ACC112 (cell line): ENCODE measurements around the gene OR51D1.

ENCODE experiments used
- H2AFZ ChIP-seq: fragments of 200-600 bp; sonication (generic); one replicate; pipeline ENCODE4 v1.6.0; 2017; ENCODE audit warnings: antibody characterized with exemption, low read length; ENCODE audit not compliant: unreplicated experiment
- H3K27ac ChIP-seq: fragments of 200-600 bp; sonication (generic); 2 replicates; pipeline ENCODE4 v1.5.1; 2014; ENCODE audit warnings: low read depth, mild to moderate bottlenecking, antibody characterized with exemption, low read length, moderate library complexity
- H3K27me3 ChIP-seq: fragments of 200-600 bp; sonication (generic); 2 replicates; pipeline ENCODE4 v1.6.1; 2014; ENCODE audit warnings: mild to moderate bottlenecking, antibody characterized with exemption, low read length, moderate library complexity, mixed read lengths; ENCODE audit not compliant: insufficient read depth
- H3K36me3 ChIP-seq: fragments of 200-600 bp; sonication (generic); 2 replicates; pipeline ENCODE4 v1.6.1; 2016; ENCODE audit warnings: mild to moderate bottlenecking, antibody characterized with exemption, low read length, moderate library complexity, mixed read lengths; ENCODE audit not compliant: insufficient read depth
- H3K4me1 ChIP-seq: fragments of 200-600 bp; sonication (generic); one replicate; pipeline ENCODE4 v1.6.1; 2016; ENCODE audit warnings: low read length, mixed read lengths; ENCODE audit not compliant: insufficient read depth, unreplicated experiment, control insufficient read depth
- H3K4me3 ChIP-seq: fragments of 200-600 bp; sonication (generic); 2 replicates; pipeline ENCODE4 v1.5.1; 2014; ENCODE audit warnings: mild to moderate bottlenecking, low read depth, low read length
- H3K79me2 ChIP-seq: fragments of 200-600 bp; sonication (generic); one replicate; pipeline ENCODE4 v1.6.0; 2016; ENCODE audit warnings: low read length; ENCODE audit not compliant: control insufficient read depth, unreplicated experiment, insufficient read depth

Gene OR51D1, protein sequence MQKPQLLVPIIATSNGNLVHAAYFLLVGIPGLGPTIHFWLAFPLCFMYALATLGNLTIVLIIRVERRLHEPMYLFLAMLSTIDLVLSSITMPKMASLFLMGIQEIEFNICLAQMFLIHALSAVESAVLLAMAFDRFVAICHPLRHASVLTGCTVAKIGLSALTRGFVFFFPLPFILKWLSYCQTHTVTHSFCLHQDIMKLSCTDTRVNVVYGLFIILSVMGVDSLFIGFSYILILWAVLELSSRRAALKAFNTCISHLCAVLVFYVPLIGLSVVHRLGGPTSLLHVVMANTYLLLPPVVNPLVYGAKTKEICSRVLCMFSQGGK

DNA sequence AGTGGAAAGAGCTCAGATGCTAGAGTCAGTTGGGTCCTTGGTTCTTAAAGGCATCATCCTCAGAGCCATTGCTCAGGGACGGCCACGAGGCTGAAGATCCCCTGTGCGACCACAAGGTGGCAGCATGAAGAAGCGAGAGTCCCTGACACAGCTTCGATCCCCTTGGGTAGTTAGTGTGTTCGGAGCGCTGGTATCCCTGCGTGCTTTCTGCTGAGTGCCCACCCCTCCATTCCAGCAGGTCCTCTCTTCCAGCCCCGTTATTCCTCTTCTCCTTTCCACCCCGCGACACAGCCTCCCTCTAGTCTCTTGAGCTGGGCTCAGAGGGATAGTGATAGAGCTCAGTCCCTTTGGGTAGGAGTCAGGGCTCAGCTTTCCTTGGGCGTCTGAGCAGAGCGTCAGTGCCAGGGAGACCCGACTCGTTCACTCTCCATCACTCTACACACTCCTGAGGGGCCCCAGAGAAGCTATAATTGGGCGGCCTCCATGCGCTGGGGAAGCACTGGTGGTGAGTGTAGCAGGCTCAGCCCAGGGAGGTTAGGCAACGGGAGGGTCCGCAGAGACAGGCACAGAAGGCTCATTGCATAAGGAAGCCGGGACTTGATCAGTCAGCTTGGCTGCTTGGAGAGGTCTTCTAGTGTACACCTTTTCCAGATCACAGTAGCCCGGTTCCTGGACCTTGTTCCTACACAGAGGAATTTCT, at the start of gene OR51D1:
TSS of gene OR51D1 (plus strand) at position 516 of the 700 bp plus-strand sequence. CDS start 2,314 bp downstream, outside the sequence.
- H3K27ac ChIP-seq, result no peak within 1 kb of the TSS
- peaks cover 39% of the 10 kb centered on the region for H3K27me3 ChIP-seq
- H3K4me3 ChIP-seq, result no peak within 1 kb of the TSS
- no peaks in the 10 kb centered on the region for H3K36me3 ChIP-seq
- no peak within 1 kb of the TSS for H2AFZ ChIP-seq
- no peaks in the 10 kb centered on the region for H3K4me1 ChIP-seq
- H3K79me2 ChIP-seq, result no peaks in the 10 kb centered on the region

DNA sequence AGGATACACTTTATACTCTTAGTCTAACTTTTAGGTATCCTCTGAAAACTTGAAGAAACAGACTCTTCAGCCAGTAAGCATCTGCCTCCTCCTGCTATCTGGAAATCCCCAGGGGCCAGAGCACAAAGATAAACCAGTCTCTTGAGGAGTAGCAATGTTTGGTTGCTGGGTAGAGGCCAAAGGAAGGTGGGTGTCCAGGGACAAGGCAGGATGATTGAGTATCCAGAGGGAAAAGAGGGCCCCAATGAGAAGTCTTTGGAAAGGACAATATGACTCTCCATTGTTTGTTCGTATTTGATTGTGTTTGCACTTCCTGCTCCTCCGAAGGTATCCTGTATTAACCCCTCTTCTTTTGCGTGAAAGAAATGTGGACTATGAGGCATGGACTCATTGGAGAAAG, 48.3 kb upstream of the OR51D1 start:
- H3K4me3 ChIP-seq, result no peak overlapping the region
- H3K27me3 ChIP-seq, result peaks cover 33% of the 10 kb centered on the region
- no peaks in the 10 kb centered on the region for H3K4me1 ChIP-seq
- no peak overlapping the region for H3K27ac ChIP-seq
- no peak overlapping the region for H2AFZ ChIP-seq
- H3K36me3 ChIP-seq, result no peaks in the 10 kb centered on the region
- H3K79me2 ChIP-seq, result no peaks in the 10 kb centered on the region

DNA sequence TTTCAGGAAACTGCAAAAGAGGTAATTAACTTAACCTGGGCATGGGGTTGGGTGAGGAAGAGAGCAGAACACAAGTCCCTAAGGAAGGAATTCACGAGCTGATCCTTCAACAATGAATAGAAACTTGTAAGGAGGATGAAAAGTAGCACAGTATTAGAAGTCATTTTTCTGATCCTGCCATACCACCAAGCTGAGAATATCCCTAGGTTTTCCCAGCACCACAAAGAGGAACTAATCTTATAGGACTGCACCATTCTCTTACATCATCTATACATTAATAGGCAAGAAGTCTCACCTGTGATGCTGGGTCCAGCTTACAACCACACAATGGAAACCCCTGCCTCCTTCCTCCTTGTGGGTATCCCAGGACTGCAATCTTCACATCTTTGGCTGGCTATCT, 43.5 kb upstream of the OR51D1 start, which contains the start of gene OR52I1:
TSS of gene OR52I1 (plus strand) at position 301 of the 400 bp plus-strand sequence. CDS start at position 301, 0 bp downstream.
- no peaks in the 10 kb centered on the region for H3K79me2 ChIP-seq
- H3K36me3 ChIP-seq, result 0 out of 2 replicates have a peak, but pooled peaks cover 3% of the 10 kb centered on the region
- H2AFZ ChIP-seq, result no peak within 1 kb of the TSS
- H3K27me3 ChIP-seq, result peaks cover 16% of the 10 kb centered on the region
- no peaks in the 10 kb centered on the region for H3K4me1 ChIP-seq
- H3K27ac ChIP-seq, result no peak within 1 kb of the TSS
- no peak within 1 kb of the TSS for H3K4me3 ChIP-seq

DNA sequence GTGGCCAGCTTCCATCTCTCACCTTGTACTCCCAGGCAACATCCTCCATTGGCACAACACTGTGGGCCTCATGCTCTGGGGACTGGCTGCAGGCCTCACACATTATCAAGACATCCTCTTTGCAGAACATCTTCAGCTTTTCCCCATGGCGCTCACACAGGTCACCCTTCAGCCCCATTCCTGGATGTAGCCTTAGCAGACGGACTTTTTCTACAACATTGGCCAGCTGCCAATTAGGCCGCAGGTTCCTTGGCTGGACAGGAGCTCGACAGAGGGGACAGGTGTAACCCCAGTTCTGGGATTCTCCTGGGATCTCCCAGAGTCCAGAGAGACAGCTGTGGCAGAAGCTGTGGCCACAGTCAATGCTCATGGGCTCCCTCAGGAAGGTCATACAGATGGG, 32.2 kb upstream of the OR51D1 start:
- Histone ChIP-seq H3K79me2 (peaks cover 7% of the 10 kb centered on the region), H3K4me3 (no peak overlapping the region), H3K4me1 (peaks cover 15% of the 10 kb centered on the region)

DNA sequence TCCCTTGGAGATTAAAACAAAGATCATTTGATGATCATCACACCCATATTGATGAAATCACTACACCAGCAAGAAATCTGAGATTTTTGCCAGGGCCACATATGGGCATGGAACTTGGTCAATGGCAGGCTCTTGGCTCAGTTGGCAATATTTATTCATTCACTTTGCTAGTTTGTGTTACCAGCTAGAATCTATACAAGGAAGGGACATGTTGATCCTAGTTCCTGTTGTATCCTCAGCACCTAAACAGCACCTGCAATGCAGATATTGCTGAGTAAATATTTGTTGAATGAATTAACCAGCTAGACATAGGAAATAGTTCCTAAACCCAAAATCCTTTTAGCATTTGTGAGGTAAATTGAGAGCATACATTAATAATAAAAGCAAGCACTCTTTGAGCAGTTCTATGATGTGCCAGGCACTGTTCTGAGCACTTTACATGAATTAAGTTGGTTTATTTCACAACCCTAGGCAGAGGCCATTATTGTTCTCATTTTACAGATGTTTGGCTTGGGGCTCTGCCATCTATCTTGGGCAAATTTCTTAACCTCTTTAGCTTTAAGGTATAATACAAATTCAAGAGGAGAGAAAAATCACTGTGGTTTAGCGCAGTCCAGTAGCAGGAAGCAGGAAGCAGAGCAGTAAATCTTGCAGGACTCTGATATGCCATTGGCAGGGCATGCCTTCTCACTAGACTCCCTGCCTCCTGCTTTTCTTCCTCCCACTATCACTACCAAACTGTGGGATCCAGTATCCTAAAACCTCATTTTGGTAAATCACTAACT, 30.9 kb upstream of the OR51D1 start:
- peak overlapping the region; percentile 91 for H3K4me3 ChIP-seq
- H3K4me1 ChIP-seq, result peaks cover 15% of the 10 kb centered on the region
- no peak overlapping the region for H3K27ac ChIP-seq
- peaks cover 11% of the 10 kb centered on the region for H3K36me3 ChIP-seq
- H3K79me2 ChIP-seq, result peaks cover 7% of the 10 kb centered on the region
- no peaks in the 10 kb centered on the region for H3K27me3 ChIP-seq
- H2AFZ ChIP-seq, result peak overlapping the region; percentile 55

More for the DNA sequence above, 32.2 kb upstream of the OR51D1 start:
- Histone ChIP-seq H2AFZ (no peak overlapping the region), H3K36me3 (peaks cover 11% of the 10 kb centered on the region), H3K27ac (no peak overlapping the region), H3K27me3 (no peaks in the 10 kb centered on the region)

DNA sequence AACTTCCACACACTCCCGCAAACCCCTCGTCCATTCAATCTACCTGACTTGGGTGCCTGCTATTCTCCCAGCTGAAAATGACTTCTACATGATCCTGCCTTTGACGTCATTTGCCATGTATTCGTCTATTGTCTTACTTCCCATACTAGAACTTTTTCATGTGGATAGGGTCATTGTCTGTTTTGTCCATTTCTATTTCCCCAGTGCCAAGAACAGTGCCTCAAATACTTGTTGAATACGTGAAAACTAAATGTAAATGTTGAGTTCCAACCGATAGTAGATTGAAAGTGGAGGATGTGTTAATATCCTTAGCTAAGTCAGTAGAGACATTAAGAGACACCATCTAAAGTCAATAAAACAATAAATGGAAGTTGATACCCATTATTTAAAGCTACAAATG, 30.2 kb upstream of the OR51D1 start:
- Histone ChIP-seq H2AFZ (peak overlapping the region; percentile 92), H3K79me2 (peaks cover 7% of the 10 kb centered on the region), H3K27me3 (no peaks in the 10 kb centered on the region), H3K27ac (peak overlapping the region; percentile 77), H3K4me3 (peak overlapping the region; percentile 91), H3K4me1 (peaks cover 15% of the 10 kb centered on the region), H3K36me3 (peaks cover 11% of the 10 kb centered on the region)

DNA sequence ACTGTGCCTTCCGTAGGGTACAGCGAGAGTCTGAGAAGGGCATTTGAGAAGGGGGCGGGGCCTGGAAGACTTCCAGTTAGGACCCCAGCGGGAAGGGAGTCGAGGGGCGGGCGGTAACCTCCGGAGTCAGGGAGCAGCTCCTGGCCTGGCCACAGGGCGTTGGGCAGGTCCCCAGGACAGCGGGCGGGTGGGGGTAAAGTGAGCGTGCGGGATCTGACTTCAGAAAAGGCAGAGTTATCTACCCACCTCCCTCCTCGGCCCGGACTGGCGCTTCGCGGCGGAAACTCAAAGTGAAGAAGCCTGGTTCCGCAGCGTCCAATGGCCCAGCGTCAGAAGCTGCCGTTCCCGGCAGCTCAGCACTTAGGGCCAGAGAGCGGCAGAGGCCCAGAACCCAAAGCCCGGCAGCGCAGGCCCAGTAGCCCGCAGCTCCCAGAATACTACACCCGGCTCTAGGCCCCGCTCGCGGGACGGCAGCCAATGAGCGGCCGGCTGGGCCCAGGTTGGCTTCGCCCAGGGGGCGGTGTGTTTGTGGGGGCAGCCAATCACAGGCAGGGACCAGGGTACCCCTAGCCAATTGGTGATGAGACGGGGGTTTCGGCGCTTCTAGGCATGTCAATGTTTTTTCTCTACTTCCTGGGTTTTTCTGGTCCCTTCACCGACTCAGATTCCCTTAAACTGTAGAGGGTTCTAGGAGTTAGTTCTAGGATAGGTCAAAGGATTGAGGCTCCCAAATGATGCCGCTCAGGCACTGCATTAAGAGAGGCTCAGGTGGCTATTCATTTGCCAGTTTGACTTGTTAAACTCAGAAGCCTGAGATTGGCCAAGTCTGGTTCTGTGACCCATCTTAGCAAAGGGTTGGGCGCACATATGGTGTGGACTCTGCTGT, 29.3 kb upstream of the OR51D1 start, which contains the start of gene TRIM68:
TSS of gene TRIM68 (minus strand) at position 451 of the 886 bp plus-strand sequence. CDS start 2,727 bp downstream, outside the sequence.
- Histone ChIP-seq H3K36me3 (peaks cover 10% of the 10 kb centered on the region), H3K27ac (peak within 1 kb of the TSS; percentile 77), H3K79me2 (peaks cover 7% of the 10 kb centered on the region), H2AFZ (peak within 1 kb of the TSS; percentile 99), H3K4me3 (peak within 1 kb of the TSS; percentile 91), H3K4me1 (peaks cover 15% of the 10 kb centered on the region), H3K27me3 (no peaks in the 10 kb centered on the region)

DNA sequence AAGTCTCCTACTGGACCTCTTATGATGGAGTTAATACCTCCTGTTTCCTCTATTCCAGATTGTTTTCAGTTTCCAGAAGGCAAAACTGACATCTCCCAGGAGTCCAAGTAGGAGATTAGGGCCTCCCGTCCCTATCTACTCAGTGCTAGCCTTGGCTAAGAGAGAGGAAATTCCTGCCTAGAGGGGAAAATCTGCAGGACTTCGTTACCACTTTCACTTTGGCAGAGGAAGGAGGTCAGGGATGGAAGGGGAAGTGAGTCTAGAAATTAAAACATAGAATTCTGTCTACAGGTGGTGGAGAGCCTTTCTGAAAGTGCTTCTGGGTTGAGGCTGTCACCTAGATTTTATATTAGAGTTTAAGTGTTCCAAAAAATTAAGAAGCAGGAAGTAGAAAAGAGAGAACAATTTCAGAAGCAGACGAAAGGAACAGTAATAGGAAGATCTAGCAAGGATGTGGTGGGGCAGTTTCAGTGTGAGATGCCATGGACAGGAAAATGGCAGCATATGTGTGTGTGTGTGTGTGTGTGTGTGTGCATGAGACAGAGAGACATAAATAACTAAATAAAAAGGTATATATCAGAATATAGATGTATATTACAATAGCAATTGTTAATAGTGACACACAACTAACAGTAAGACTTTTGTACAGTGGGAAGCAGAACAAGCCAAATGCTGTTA, 26.9 kb upstream of the OR51D1 start:
- no peak overlapping the region for H3K27ac ChIP-seq
- peaks cover 12% of the 10 kb centered on the region; the same call in 1 of the 2 replicates for H3K27me3 ChIP-seq
- peak overlapping the region; percentile 58 for H3K4me3 ChIP-seq
- H3K4me1 ChIP-seq, result peaks cover 15% of the 10 kb centered on the region
- peaks cover 7% of the 10 kb centered on the region for H3K79me2 ChIP-seq
- H3K36me3 ChIP-seq, result no peaks in the 10 kb centered on the region
- H2AFZ ChIP-seq, result peak overlapping the region; percentile 92

DNA sequence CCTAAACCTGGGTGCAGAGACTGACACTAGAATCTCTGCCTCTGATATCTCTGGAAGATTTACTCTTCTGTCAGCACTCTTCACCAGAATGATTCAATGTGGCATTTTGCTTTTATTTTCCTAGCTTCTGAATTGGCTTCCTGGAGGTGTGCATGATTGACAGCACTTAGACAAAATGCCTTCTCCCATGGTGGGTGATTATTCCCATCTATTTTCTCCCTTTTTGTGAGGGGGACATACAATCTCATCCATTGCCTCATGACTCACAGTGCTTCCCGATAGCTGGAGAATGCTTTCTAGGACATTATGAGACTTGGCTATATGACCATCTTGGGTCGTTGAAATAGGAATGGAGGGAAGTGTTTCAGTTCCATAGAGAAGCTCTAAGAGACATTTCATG, 25.3 kb upstream of the OR51D1 start:
- Histone ChIP-seq H3K4me1 (peaks cover 8% of the 10 kb centered on the region), H3K36me3 (no peaks in the 10 kb centered on the region), H3K79me2 (peaks cover 6% of the 10 kb centered on the region), H3K27me3 (peaks cover 16% of the 10 kb centered on the region; the same call in 1 of the 2 replicates), H3K27ac (no peak overlapping the region), H2AFZ (no peak overlapping the region), H3K4me3 (no peak overlapping the region)
